Activated CD4-positive, alpha-beta T cell treated with anti-CD3 and anti-CD28 coated beads, Interleukin-2, Interleukin-6, amounts not matched to agents 100 ng/mL and 50 ng/mL, durations not matched to agents 16 hours and 8 hours (primary cell): ENCODE data around the gene HSPG2.

Source experiments
- DNase-seq: peaks from one replicate; pipeline ENCODE4 v3.0.0-alpha.2; 2020

Gene HSPG2

DNA sequence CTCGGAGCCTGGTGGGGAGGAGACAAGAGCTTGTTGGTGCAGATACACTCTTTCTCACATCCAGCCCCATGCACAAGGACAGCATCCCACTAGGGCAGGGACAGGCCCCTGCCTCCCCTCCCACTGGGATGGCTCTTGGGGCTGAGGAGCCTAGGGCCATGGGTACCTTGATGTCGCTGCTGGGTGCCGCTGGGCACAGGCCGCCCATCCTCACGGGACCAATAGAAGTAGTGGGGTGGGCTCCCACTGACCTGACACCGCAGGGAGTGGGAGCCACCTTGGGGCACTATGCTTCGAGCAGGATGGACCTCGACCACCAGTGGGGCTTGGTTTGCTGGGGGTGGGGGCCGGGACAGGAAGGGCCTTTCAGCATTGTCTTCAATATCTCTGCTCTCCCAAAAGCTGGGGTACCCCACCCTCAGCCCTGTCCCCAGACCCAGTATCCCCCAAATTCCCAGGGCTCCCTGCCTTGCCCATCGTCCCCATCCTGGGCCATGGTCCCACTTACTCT lies 77.4 kb downstream of the HSPG2 start:
- DNase-seq, result no peak

DNA sequence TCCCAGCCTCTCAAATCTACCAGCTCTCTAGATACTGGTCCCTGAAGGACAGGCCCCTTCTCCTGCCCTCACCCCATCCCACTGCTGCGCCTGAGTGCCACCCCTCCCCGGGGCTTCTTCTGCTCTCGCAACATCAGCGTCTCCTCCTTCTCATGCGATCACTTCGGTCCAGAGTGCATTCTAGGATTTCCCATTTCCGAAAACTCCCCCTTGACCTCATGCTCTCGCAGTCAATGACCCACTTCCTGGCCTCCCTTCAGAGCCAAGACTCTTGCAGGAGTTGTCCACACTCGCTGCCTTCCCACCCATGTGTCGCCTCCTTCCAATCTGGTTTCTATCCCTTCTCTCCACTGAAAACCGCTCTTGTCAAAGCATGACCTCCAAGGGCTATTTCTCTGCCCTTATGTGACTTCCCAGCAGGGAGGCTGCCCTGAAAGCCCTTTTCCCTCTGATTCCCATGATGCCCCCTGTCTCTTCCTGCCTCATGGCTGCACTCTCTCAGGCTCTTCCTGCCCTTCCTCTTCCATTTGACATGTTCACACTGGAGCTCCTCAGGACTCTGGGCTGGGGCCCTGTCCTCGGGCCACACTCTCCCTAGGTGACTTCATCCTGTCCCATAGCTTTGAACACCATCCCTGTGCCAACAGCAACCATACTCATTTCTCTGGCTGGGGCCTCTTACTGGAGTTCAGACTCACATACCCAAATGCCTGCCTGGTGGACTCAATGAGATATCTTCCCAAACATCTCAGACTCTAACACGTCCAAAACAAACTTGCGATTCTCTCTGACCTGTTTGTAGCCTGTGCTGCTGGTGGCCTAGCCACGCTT lies 79.1 kb downstream of the HSPG2 start:
- no peak for DNase-seq

DNA sequence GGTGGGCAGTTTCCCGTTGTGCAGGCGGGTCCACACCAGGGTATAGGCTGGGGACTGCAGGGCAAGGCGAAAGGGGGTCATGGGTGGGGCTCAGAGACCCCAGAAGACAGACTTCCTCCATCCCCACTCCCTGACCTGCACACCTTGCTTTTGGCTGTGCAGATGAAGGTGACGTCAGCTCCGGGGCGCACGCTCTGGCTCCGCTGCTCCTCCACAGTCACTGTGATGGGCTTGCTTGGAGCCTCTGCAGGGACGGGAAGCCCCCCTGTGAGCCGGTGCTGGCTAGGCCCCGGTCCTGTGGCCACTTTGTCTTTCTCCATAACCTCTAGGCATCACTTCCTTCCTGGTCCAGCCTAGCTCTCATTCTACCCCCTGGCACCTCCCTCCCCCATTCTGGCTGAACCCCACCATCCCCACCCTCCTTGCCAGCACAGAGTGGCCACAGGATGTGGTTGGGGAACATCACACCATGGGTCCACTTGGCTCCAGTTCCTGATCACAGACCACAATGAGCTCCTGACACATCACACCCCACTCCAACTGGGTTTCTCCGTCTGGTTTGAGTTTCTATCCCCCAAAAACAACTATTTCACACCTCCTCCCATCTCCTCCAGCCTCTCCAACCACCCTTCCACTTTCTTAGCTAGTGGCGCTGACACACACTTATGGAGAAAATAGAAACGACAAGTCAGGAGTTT lies 79.8 kb downstream of the HSPG2 start:
- no peak for DNase-seq

GRCh38 chr1:21855257-21856096 lies 81.6 kb downstream of the HSPG2 start:
- no peak for DNase-seq

- no peak for DNase-seq
These were observed 82.4 kb downstream of the HSPG2 start for GRCh38 chr1:21854751-21855131.

DNA sequence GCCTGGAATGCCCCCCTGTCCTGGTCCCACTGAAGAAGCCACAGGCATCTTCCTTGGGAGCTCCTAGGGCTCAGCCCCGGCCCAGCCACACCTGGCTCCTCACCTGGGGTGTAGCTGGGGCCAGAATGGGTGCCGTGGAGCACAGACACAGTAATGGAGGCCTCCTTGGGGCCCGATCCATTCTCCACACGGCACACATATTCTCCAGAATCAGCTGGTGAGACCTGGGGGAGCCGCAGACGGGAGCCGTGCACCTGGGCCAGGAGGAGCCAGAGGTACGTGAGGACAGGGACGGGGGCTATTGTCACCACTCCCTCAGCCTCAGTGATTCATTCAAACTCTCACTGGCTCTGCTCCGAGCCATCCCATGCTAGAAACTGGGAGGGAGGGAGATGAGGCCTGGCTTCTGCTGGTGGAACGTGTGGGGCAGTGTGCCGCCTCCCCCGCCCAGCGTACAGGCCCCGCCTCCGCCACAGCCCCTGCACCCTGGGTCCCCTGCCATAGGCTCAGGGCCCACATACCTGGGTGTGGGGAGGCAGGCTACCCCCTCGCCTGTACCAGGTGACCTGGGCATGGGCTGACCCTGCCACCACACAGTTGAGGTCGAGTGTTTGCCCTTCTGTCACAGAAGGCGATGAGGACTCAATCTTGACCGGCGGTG lies 82.9 kb downstream of the HSPG2 start:
- DNase-seq, result no peak

- no peak for DNase-seq
These were observed 84.0 kb downstream of the HSPG2 start for GRCh38 chr1:21853131-21853427.

DNA sequence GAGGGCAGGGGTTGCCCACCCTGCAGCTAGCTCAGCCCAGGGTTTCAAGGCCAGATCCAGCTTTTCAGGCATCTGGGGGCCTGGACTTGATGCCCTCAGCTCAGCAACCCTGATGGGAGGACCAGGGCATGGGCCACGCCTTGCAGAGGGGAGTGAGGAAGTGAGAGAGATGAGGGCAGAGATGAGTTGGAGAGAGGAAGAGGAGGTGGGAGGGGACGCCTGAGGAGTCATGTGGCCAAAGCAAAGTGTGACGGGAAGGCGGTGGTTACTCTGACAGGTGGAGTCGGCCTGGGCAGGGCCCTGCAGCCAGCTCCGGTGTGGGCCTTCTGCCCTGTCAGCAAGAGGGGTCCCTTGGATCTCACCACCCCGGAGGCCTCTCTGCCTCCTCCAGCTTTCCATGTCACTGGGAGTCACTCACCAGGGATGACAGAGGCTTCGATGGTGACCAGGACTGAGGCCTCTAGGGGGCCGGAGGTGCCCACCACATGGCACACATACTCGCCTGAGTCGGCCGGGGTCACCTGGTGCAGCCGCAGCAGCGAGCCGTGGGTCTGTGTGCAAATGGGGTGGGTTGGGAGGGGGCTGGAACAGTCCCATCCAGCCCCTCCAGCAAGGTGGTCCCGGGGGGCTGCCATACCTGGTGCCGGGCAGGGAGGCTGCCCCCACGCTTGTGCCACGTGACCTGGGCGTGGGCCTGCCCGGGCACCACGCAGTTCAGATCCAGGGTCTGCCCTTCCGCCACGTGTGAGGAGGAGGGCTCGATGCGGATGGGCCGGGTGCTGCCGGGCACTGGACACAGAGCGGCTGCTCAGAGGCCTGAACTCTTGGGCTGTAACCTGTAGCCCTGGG lies 84.6 kb downstream of the HSPG2 start:
- peak; percentile 41 for DNase-seq

DNA sequence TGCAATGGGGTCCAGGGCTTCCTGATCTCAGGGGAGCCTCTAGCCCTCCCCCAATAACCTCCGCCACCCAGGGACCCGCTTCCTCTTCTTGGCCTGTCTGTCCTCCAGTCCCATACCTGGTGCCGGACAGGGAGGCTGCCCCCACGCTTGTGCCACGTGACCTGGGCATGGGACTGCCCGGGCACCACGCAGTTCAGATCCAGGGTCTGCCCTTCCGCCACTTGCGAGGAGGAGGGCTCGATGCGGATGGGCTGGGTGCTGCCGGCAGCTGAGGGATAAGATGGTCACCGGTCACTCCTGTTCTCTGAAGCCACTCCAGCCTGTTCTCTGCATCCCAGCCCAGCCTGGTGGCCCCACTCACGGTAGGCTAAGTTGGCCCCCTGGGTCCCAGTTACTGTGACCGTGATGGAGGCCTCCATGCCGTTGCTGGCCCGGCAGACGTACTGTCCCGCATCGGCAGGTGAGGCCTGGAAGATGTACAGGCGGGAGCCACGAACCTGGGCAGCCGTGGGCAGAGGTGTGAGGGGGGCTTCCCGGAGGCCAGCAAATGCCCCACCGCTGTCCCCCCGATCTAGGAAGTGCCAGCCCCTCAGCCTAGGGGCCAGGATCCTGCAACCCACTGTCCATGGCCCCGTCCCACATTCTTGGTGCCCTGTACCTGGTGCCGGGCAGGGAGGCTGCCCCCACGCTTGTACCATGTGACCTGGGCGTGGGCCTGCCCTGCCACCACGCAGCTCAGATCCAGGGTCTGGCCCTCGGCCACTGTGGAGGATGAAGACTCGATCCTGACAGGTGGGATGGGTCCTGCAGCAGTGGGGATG lies 85.5 kb downstream of the HSPG2 start:
- DNase-seq, result no peak

DNA sequence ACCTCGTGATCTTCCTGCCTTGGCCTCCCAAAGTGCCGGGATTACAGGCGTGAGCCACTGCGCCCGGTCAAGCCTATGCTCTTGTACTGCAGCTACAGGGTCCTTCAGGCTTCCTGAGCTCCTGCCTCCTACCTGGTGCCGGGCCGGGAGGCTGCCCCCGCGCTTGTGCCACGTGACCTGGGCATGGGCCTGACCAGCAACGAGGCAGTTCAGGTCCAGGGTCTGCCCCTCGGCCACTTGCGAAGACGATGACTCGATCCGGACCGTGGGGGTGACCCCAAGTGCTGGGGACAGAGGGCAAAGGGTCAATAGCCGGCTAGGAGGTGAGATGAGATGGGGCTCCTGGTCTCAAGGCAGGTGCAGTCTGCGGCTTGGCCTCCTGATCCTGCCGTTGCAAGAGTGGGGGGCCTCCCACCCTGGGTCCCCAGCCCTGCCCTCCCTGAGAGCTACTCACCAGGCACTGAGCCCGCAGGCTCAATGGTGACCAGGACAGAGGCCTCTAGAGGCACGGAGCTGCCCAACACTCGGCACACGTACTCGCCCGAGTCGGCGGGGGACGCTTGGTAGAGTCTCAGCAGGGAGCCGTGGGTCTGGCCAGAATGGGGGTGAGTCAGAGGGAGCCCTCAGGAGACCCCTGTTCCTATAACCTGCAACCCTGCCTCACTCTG lies 87.1 kb downstream of the HSPG2 start:
- no peak for DNase-seq

DNA sequence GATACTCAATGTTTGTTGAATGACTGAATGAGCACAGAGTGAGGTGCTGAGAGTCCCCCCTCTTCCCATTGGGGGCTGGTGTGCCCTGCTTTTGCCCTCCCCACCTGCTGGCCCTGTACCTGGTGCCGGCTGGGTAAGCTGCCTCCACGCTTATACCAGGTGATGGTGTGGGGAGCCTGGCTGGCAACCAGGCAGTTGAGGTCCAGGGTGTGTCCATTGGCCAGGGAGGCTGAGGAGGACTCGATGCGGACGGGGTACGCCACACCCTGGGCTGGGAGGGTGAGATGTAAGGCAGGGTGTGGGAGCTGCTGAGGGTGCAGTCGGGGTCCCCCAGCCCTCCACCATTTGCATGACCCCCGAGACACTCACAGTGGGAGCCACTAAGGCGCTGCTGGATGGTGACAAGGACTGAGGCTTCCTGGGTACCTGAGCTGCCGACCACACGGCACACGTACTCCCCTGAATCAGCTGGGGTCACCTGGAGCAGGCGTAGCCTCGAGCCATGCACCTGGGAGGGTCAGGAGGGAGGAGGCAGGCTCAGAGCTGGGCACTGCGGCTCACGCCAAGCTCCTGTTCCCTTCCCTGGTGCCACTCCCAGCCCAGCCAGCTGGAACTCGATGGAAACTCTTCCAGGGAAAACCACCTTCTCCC lies 88.5 kb downstream of the HSPG2 start:
- no peak for DNase-seq

GRCh38 chr1:21847223-21848205 lies 89.6 kb downstream of the HSPG2 start:
- no peak for DNase-seq

DNA sequence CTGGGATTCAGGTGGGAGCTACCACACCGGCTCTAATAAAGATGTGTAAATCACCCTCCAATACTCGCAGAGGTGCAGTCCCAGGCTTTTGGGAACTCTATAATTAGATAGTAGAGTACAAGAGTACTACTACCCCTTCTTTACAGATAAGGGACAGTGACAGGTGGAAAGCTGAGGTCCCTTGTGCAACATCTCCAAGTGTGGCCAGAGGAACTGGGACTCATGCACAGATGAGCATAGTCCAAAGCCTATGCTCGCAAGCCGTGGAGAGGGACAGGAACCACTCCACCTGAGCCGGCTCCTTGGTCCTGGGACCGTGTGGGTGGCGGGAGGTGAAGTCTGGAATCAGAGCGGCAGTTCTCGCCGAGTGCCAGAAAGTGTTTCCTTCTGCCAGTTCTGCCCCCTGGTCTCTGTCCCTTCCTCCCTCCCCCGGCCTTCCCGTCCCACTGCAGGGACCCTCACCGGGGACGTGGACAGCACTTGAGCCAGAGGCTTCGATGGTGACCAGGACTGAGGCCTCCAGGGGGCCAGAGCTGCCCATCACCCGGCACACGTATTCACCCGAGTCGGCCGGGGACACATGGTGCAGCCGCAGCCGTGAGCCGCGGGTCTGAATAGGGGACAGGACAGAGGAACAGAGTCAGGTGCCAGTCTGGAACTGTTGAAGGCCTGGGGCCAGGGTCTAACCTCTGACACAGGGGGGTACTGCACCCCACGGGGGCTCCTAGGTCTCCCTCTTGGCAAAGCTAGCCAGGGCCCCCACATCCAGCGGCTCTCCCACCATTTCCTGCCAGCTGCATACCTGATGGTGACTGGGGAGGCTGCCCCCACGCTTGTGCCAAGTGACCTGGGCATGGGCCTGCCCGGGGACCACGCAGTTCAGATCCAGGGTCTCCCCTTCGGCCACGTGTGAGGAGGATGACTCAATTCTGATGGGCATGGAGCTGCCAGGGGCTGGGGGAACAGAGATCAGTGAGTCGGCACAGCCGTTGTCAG lies 91.2 kb downstream of the HSPG2 start:
- no peak for DNase-seq

GRCh38 chr1:21843996-21844395 lies 93.1 kb downstream of the HSPG2 start:
- DNase-seq, result no peak

GRCh38 chr1:21843208-21843607 lies 93.9 kb downstream of the HSPG2 start:
- no peak for DNase-seq

DNA sequence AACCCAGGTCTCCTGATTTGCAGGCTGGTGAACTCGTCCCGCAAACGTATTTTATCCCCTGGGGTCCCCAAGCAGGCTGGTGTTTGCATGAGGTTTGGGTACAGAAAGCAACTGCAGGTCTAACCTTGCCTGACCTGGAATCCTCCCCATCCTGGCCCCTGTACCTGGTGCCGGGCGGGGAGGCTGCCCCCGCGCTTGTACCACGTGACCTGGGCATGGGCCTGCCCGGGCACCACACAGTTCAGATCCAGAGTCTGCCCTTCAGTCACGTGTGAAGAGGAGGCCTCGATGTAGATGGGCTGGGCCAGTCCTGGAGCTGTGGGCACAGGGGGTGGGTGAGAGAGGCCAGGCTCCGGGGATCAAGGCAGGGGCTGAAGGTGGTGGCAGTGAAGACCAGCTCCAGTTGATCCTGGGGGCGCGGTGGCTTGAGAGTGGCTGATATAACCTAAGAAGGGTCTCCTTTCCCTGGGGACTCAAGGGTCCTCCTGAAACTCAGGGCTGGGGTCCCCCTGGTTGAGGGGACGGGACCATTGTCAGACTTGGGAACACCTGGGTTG lies 94.4 kb downstream of the HSPG2 start:
- DNase-seq, result no peak

DNA sequence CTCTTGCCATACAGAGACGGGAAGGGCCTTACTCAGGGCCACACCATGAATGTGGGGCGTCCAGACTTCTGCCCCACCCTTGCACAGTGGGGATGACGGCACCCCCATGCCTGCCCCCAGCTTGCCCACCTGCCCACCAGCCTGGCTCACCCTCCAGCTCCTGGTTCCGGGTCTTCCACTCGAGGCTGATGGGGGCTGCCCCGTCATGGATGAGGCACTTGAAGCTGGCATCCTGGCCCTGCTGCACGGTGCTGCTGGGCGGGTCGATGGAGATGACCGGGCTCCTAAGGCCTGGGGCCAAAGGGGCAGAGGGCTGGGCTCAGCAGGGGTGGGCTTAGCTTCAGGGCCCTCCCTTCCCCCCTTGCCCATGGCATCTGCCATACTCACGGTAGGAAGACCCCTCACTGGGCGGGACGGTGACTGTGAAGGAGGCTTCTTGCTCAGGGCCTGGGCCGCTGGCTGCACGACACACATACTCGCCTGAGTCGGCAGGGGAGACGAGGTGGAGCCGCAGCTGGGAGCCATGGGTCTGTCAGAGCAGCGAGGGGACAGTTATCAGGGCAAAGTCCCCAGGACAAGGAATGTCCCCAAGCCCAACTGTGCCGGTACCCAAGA lies 95.2 kb downstream of the HSPG2 start:
- no peak for DNase-seq
